ENCODE measurements around the gene ATP10A.

The ATP10A gene

DNA sequence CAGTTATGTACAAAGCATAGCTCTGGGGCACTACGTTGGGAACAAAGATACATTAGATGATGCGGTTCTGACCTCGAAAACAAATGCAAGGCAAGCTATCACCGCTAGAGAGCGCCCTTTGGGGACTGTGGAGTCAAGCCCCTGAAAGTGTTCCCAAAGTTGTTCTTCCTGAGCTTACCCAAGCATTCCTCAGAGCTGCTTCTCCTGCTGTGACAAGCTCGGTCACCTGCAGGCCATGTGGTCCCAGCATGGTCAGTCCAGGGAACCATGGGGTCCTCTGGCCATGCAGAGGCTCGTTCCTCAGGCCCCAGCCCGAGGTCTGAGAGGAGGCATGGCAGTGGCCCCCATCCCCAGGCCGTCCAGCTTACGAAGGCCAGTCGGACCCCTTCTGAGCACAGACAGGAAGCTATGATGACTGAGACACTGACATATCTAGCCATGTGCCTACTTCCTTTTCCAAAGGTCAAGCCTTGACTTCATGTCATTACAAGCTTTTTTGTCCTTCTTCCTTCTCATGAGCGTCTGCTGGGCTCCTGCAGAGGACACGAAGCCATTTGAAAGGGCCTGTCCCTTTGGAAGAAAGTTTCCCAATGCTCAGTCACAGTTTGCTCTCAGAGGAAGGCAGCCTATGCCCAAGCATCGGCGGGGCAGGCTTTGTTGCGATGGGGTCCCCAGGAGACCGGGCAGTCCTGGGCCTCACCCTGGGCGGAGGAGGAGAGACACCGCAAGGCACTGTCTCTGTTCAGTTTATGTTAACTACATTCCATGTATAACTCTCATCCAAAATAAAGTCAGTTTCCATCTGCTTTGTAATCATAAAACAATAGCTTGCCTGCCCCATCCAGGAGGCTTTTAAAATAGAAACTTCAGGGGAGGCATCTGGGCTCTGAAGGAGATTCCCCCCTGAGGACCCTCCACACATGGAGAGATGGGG lies 79.3 kb downstream of the ATP10A start:
- ATAC-seq = no peak
- TF ChIP-seq PPARA (CRISPR knock-in tag; IDR thresholded peaks at IDR 0.05; ENCODE audit: borderline replicate concordance) (no peak), POU6F1 (CRISPR knock-in tag; IDR thresholded peaks at IDR 0.05; ENCODE audit: borderline replicate concordance, low read depth) (no peak), TCF4 (CRISPR knock-in tag; IDR thresholded peaks at IDR 0.05; ENCODE audit: borderline replicate concordance) (no peak), ZNF70 (CRISPR knock-in tag; IDR thresholded peaks at IDR 0.05) (no peak), TSHZ2 (CRISPR knock-in tag; IDR thresholded peaks at IDR 0.05) (no peak), ZNF565 (CRISPR knock-in tag; conservative IDR thresholded peaks at IDR 0.05; ENCODE audit: low read depth) (no peak), ESRRG (CRISPR knock-in tag; IDR thresholded peaks at IDR 0.05) (no peak), OSR1 (CRISPR knock-in tag; IDR thresholded peaks at IDR 0.05) (no peak), ZNF8 (CRISPR knock-in tag; IDR thresholded peaks at IDR 0.05) (no peak), BACH2 (CRISPR knock-in tag; IDR thresholded peaks at IDR 0.05; ENCODE audit: borderline replicate concordance) (no peak)
- TF ChIP-seq, protein P1, sequence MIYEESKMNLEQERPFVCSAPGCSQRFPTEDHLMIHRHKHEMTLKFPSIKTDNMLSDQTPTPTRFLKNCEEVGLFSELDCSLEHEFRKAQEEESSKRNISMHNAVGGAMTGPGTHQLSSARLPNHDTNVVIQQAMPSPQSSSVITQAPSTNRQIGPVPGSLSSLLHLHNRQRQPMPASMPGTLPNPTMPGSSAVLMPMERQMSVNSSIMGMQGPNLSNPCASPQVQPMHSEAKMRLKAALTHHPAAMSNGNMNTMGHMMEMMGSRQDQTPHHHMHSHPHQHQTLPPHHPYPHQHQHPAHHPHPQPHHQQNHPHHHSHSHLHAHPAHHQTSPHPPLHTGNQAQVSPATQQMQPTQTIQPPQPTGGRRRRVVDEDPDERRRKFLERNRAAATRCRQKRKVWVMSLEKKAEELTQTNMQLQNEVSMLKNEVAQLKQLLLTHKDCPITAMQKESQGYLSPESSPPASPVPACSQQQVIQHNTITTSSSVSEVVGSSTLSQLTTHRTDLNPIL (CRISPR knock-in tag; IDR thresholded peaks at IDR 0.05; ENCODE audit: low read depth) = no peak

- TF ChIP-seq OSR1 (CRISPR knock-in tag; IDR thresholded peaks at IDR 0.05) (no peak), POU6F1 (CRISPR knock-in tag; IDR thresholded peaks at IDR 0.05; ENCODE audit: borderline replicate concordance, low read depth) (no peak), ZNF70 (CRISPR knock-in tag; IDR thresholded peaks at IDR 0.05) (no peak), ISL1 (CRISPR knock-in tag; IDR thresholded peaks at IDR 0.05) (no peak), CSRNP3 (CRISPR knock-in tag; IDR thresholded peaks at IDR 0.05) (no peak), ARNTL (CRISPR knock-in tag; IDR thresholded peaks at IDR 0.05; ENCODE audit: borderline replicate concordance, low read depth) (no peak)
- TF ChIP-seq, protein P2, sequence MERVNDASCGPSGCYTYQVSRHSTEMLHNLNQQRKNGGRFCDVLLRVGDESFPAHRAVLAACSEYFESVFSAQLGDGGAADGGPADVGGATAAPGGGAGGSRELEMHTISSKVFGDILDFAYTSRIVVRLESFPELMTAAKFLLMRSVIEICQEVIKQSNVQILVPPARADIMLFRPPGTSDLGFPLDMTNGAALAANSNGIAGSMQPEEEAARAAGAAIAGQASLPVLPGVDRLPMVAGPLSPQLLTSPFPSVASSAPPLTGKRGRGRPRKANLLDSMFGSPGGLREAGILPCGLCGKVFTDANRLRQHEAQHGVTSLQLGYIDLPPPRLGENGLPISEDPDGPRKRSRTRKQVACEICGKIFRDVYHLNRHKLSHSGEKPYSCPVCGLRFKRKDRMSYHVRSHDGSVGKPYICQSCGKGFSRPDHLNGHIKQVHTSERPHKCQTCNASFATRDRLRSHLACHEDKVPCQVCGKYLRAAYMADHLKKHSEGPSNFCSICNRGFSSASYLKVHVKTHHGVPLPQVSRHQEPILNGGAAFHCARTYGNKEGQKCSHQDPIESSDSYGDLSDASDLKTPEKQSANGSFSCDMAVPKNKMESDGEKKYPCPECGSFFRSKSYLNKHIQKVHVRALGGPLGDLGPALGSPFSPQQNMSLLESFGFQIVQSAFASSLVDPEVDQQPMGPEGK (CRISPR knock-in tag; IDR thresholded peaks at IDR 0.05; ENCODE audit: borderline replicate concordance) = no peak
- ATAC-seq = no peak
Measured at GRCh38 chr15:25783134-25783533, 80.0 kb downstream of the ATP10A start.
